A549 (cell line): ENCODE measurements around the gene PDZD2. TPM values are rescaled to one million over a fixed set of nuclear protein-coding genes. Genes with fewer than 3 reads are reported as not detected.
A peak's percentile ranks its signal among the peaks of the same experiment; 100 is the strongest.
"Not testable (repeated sequence)": the region's sequence is repeated elsewhere in the genome, so short reads cannot be mapped to it uniquely, and the experiment has no call there.

Source experiments
- ATAC-seq, 2 experiments: fragments of 200-7000 bp in 1 of 2; fragments of >200 bp in 1 of 2; cut with Nextera tagmentation in 1 of 2; cut with Tn5 transposase in 1 of 2; 3 replicates each; pipeline versions ENCODE4 v1.8.0 to v1.9.1; 2018 to 2020; ENCODE audit warnings: mild to moderate bottlenecking in 1 of 2, moderate library complexity in 1 of 2
- CTCF ChIA-PET: fragments of 300-600 bp; sonication (Branson Sonifier 250); formaldehyde crosslinking; extraction: SDS; loops from one replicate; lab custom pipeline; 2021; ENCODE audit warnings: antibody characterized with exemption, inconsistent platforms; lab: Yijun Ruan, JAX
- POLR2A ChIA-PET: fragments of 350-600 bp; formaldehyde crosslinking; extraction: SDS; loops from one replicate; lab custom pipeline; 2021; ENCODE audit warnings: antibody characterized with exemption, inconsistent platforms; lab: Yijun Ruan, JAX
- DNase-seq, 2 experiments: peaks; one replicate each; pipeline versions ENCODE4 v3.0.0 to v3.0.0-alpha.2; 2011 to 2016; ENCODE audit warnings: low read depth in 1 of 2, low spot score in 1 of 2
- FAIRE-seq: peaks from 2 replicates; lab custom pipeline; 2011; peaks lifted over from hg19 to GRCh38; lab: Jason Lieb, UNC
- H3K27ac ChIP-seq, 2 experiments: fragments of >200 bp; sonication (Bioruptor Twin); formaldehyde crosslinking; 3 replicates each; pipeline ENCODE4 v1.5.1; 2016 to 2017
- H3K4me1 ChIP-seq: fragments of >200 bp; sonication (Bioruptor Twin); formaldehyde crosslinking; 3 replicates; pipeline ENCODE4 v1.6.1; 2016
- H3K4me2 ChIP-seq: fragments of >200 bp; sonication (Bioruptor Twin); formaldehyde crosslinking; 3 replicates; pipeline ENCODE4 v1.6.1; 2016
- H3K4me3 ChIP-seq: fragments of >200 bp; sonication (Bioruptor Twin); formaldehyde crosslinking; 3 replicates; pipeline ENCODE4 v1.5.1; 2016
- H3K9me3 ChIP-seq: fragments of >200 bp; sonication (Bioruptor Twin); formaldehyde crosslinking; 3 replicates; pipeline ENCODE4 v1.6.1; 2016
- BHLHE40 ChIP-seq: IDR thresholded peaks from 2 replicates; pipeline ENCODE4 v1.6.1; 2012; ENCODE audit warnings: low read depth, low read length, inconsistent platforms
- CBX2 ChIP-seq: fragments of 200-600 bp; sonication (generic); IDR thresholded peaks from 2 replicates; pipeline ENCODE4 v1.6.1; 2016; ENCODE audit warnings: low read depth, mild to moderate bottlenecking, borderline replicate concordance
- CEBPB ChIP-seq, 2 experiments: fragments of >200 bp in 1 of 2; sonication (Bioruptor Twin) in 1 of 2; formaldehyde crosslinking in 1 of 2; IDR thresholded peaks; 2 replicates each; pipeline ENCODE4 v1.6.1; 2012 to 2016
- CHD4 ChIP-seq: fragments of 200-600 bp; sonication (generic); IDR thresholded peaks from 2 replicates; pipeline ENCODE4 v1.6.1; 2016; ENCODE audit warnings: antibody characterized with exemption, mild to moderate bottlenecking, borderline replicate concordance
- EP300 ChIP-seq, 2 experiments: fragments of >200 bp; sonication (Bioruptor Twin); formaldehyde crosslinking; IDR thresholded peaks; 2 replicates in 1 of 2; 3 replicates in 1 of 2; pipeline ENCODE4 v1.6.1; 2016 to 2017
- ESRRA ChIP-seq: fragments of 150-350 bp; IDR thresholded peaks from 2 replicates; pipeline ENCODE4 v1.6.1; 2014; ENCODE audit warnings: mild to moderate bottlenecking, low read length, borderline replicate concordance
- FOXS1 ChIP-seq: fragments of 250-450 bp; sonication (Bioruptor Pico); IDR thresholded peaks from 2 replicates; pipeline ENCODE4 v1.5.0; 2020; ENCODE audit warnings: mild to moderate bottlenecking, moderate library complexity
- HOXB5 ChIP-seq: fragments of 250-450 bp; sonication (Bioruptor Pico); IDR thresholded peaks from 2 replicates; pipeline ENCODE4 v1.5.0; 2020; ENCODE audit warnings: mild to moderate bottlenecking, moderate library complexity
- KDM1A ChIP-seq: fragments of 200-600 bp; sonication (generic); IDR thresholded peaks from 2 replicates; pipeline ENCODE4 v1.6.1; 2016; ENCODE audit warnings: low read depth, mild to moderate bottlenecking
- NPAS2 ChIP-seq: fragments of 250-450 bp; sonication (Bioruptor Pico); IDR thresholded peaks from 2 replicates; pipeline ENCODE4 v1.8.0; 2022; ENCODE audit warnings: mild to moderate bottlenecking, moderate library complexity, borderline replicate concordance
- POLR2A ChIP-seq: IDR thresholded peaks from 2 replicates; pipeline ENCODE4 v1.6.1; 2012; ENCODE audit warnings: mild to moderate bottlenecking, low read length
- POLR2AphosphoS2 ChIP-seq: conservative IDR thresholded peaks from 2 replicates; pipeline ENCODE4 v1.6.1; 2012; ENCODE audit warnings: low read length, improper control_type of control experiment, inconsistent platforms
- RARB ChIP-seq: fragments of 250-450 bp; sonication (Bioruptor Pico); IDR thresholded peaks from 2 replicates; pipeline ENCODE4 v1.8.0; 2021; ENCODE audit warnings: mild to moderate bottlenecking, moderate library complexity
- TFCP2L1 ChIP-seq: fragments of 250-450 bp; sonication (Bioruptor Pico); IDR thresholded peaks from 2 replicates; pipeline ENCODE4 v1.5.0; 2021; ENCODE audit warnings: mild to moderate bottlenecking
- ZC3H11A ChIP-seq: fragments of 450-650 bp; IDR thresholded peaks from 2 replicates; pipeline ENCODE4 v1.6.1; 2014; ENCODE audit warnings: antibody characterized with exemption, mild to moderate bottlenecking
- ZFP36 ChIP-seq: fragments of 450-650 bp; IDR thresholded peaks from 2 replicates; pipeline ENCODE4 v1.6.1; 2014; ENCODE audit warnings: borderline replicate concordance; ENCODE audit not compliant: partially characterized antibody
- ZSCAN20 ChIP-seq: fragments of 250-450 bp; sonication (Bioruptor Pico); IDR thresholded peaks from 2 replicates; pipeline ENCODE4 v1.8.0; 2022; ENCODE audit warnings: mild to moderate bottlenecking, moderate library complexity
- WGBS: methylation state at CpG from one replicate; pipeline ENCODE4 v1.1.6; 2017; ENCODE audit errors: missing lambda C conversion rate; 5-methylcytosine and 5-hydroxymethylcytosine counted together
- polyA plus RNA-seq, 4 experiments: library from polyadenylated mRNA; depleted of rRNA in 3 of 4; stranded (reverse); fragments of >200 nt; fragmentation: RNase III in 1 of 4; extraction: RNeasy Plus Mini Kit Qiagen cat#74134 plus additional on column Dnase treatment in 1 of 4; gene quantifications; 2 replicates in 3 of 4; 3 replicates in 1 of 4; pipeline ENCODE4 v1.2.3, GENCODE V29; 2011 to 2017
- TF ChIP-seq, protein P1 (sequence below): fragments of >200 bp; sonication (Bioruptor Twin); formaldehyde crosslinking; IDR thresholded peaks from 2 replicates; pipeline ENCODE4 v1.6.1; 2016
- TF ChIP-seq, protein P2 (sequence below): fragments of 150-350 bp; IDR thresholded peaks from 2 replicates; pipeline ENCODE4 v1.6.1; 2014; ENCODE audit warnings: low read depth, mild to moderate bottlenecking, low read length
- TF ChIP-seq, protein P3 (sequence below): fragments of 250-450 bp; sonication (Bioruptor Pico); IDR thresholded peaks from 2 replicates; pipeline ENCODE4 v1.5.0; 2021; ENCODE audit warnings: mild to moderate bottlenecking, moderate library complexity, borderline replicate concordance
- TF ChIP-seq, protein P4 (sequence below): fragments of 450-650 bp; IDR thresholded peaks from 2 replicates; pipeline ENCODE4 v1.6.1; 2014; ENCODE audit warnings: antibody characterized with exemption
- TF ChIP-seq, protein P5 (sequence below): fragments of >200 bp; sonication (Bioruptor Twin); formaldehyde crosslinking; IDR thresholded peaks from 3 replicates; pipeline ENCODE4 v1.6.1; 2016
- TF ChIP-seq, protein P6 (sequence below): IDR thresholded peaks from 2 replicates; pipeline ENCODE4 v1.6.1; 2012

PDZD2 gene
- polyA plus RNA-seq, 2 of the 4 experiments (the other 2 are of a cell fraction): 0.06 to 0.09 TPM

DNA sequence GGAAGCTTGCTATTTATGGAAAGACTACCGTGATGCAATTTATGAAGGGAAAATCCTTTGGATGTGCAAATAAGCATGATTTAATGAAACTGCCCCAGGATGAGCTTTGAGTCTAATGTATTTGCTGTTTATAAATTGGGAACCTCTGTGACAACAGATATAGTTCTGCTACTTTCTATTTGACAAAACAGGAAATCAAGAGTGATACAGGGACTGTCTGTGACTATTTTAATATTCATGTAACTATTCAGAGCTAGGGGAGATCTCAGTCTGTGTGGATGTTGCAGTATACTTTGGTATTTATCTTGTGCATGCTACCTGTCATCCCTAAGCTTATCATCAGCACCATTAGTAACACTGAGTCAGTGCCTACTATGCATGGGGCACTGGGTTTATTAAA lies 132.1 kb downstream of the PDZD2 start:
- no peak overlapping the region for H3K27ac ChIP-seq
- 0 out of 3 replicates have a peak, but pooled peaks cover 2% of the 10 kb centered on the region for H3K9me3 ChIP-seq
- CTCF ChIA-PET: interaction anchor here (0.9 kb wide), 1 partner anchor 8 kb away, joined by 3 read pairs; no protein-coding TSS in a partner anchor
- POLR2A ChIA-PET: no interaction called here
- 11% methylated on average over 1 of the region's 1 CpG for WGBS
- no peak overlapping the region for H3K4me2 ChIP-seq
- DNase-seq: no peak
- FAIRE-seq: no peak
- H3K4me3 ChIP-seq: no peak overlapping the region
- no peaks in the 10 kb centered on the region for H3K4me1 ChIP-seq
- TF ChIP-seq RARB (CRISPR knock-in tag) (no peak), POLR2A (no peak), EP300 (IDR thresholded peaks at IDR 0.05) (no peak), CEBPB (IDR thresholded peaks at IDR 0.05) (no peak), NPAS2 (no peak), ZFP36 (no peak)
- TF ChIP-seq, all 56 proteins: peak for 0
- no peak for ATAC-seq

DNA sequence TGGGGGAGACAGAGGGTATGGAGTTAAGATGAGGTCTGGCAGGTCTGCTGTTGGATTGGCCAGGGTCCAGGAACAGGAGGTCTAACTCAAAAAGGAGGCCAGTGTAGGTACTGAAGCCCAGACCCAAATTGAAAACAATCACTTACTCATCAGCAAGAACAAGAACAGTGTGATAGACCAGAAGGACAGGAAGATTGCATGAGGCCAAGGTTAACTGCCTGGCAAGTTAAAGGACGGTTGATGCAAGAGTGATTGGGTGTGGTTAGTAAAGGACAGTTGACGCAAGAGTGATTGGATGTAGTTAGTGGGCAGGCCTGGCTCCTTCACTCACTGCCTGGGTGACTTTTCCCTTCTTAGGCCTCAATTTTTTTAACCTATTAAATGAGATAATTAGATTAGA lies 132.6 kb downstream of the PDZD2 start:
- 76% methylated on average over 2 of the region's 2 CpGs for WGBS
- no peak for TF ChIP-seq CEBPB (IDR thresholded peaks at IDR 0.05)
- TF ChIP-seq, protein P1, sequence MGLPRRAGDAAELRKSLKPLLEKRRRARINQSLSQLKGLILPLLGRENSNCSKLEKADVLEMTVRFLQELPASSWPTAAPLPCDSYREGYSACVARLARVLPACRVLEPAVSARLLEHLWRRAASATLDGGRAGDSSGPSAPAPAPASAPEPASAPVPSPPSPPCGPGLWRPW: no peak
- TF ChIP-seq, protein P2, sequence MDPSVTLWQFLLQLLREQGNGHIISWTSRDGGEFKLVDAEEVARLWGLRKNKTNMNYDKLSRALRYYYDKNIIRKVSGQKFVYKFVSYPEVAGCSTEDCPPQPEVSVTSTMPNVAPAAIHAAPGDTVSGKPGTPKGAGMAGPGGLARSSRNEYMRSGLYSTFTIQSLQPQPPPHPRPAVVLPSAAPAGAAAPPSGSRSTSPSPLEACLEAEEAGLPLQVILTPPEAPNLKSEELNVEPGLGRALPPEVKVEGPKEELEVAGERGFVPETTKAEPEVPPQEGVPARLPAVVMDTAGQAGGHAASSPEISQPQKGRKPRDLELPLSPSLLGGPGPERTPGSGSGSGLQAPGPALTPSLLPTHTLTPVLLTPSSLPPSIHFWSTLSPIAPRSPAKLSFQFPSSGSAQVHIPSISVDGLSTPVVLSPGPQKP: no peak
- TF ChIP-seq CHD4: no peak
- no peak for TF ChIP-seq POLR2AphosphoS2
- TF ChIP-seq BHLHE40: no peak
- no peak for TF ChIP-seq HOXB5 (CRISPR knock-in tag)
- no peak for TF ChIP-seq ESRRA
- TF ChIP-seq ZC3H11A: no peak
- TF ChIP-seq FOXS1: no peak
- TF ChIP-seq TFCP2L1 (CRISPR knock-in tag): no peak
- ChIA-PET POLR2A (no interaction called here), CTCF (interaction anchor here (0.9 kb wide), 1 partner anchor 9 kb away, joined by 3 read pairs; no protein-coding TSS in a partner anchor)
- DNase-seq (no peak), FAIRE-seq (no peak), ATAC-seq (no peak)
- no peaks in the 10 kb centered on the region for H3K4me1 ChIP-seq
- H3K4me2 ChIP-seq: no peak overlapping the region
- H3K9me3 ChIP-seq: peaks cover 4% of the 10 kb centered on the region; the same call in 1 of the 3 replicates
- no peak overlapping the region for H3K27ac ChIP-seq
- no peak overlapping the region for H3K4me3 ChIP-seq

DNA sequence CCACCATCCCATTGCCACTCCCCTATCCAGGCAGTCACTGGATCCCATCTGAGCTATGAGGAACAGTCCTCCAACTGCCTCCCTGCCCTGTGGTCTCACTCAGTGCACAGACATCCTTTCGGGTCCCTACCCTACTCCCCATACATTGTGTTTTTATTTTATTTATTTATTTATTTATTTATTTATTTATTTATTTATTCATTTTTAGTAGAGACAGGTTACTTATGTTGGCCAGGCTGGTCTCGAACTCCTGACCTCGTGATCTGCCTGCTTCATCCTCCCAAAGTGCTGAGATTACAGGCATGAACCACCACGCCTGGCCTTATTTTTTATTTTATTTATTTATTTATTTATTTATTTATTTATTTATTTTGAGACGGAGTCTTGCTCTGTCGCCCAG lies 137.4 kb downstream of the PDZD2 start:
- POLR2A ChIA-PET, FAIRE-seq, DNase-seq: not testable (repeated sequence)

DNA sequence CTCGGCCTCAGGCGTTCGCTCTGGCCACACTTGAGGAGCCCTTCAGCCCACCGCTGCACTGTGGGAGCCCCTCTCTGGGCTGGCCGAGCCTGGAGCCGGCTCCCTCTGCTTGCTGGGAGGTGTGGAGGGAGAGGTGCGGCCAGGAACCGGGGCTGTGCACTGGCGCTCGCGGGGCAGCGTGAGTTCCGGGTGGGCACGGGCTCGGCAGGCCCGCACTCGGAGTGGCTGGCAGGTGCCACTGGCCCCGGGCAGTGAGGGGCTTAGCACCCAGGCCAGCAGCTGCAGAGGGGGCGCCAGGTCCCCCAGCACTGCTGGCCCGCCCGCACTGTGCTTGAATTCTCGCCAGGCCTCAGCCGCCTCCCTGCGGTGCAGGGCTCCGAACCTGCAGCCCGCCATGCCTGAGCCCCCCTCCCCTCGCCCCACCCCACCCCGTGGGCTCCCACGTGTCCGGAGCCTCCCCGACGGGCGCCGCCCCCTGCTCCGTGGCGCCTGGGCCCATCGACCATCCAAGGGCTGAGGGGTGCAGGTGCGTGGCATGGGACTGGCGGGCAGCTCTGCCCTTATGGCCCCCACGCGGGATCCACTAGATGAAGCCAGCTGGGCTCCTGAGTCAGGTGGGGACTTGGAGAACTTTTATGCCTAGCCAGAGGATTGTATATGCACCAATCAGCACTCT lies 138.2 kb downstream of the PDZD2 start:
- CTCF ChIA-PET: interaction anchor here (0.6 kb wide), 1 partner anchor 330 kb away, joined by 4 read pairs; no protein-coding TSS in a partner anchor
- H3K4me2 ChIP-seq: no peak overlapping the region
- no peak overlapping the region for H3K4me3 ChIP-seq
- no peak for DNase-seq
- POLR2A ChIA-PET: no interaction called here
- peaks cover 6% of the 10 kb centered on the region; the same call in 1 of the 3 replicates for H3K9me3 ChIP-seq
- no peaks in the 10 kb centered on the region for H3K4me1 ChIP-seq
- no peak for ATAC-seq
- FAIRE-seq: no peak
- H3K27ac ChIP-seq: no peak overlapping the region
- WGBS: 44% methylated on average over 14 of the region's 41 CpGs
- TF ChIP-seq TFCP2L1 (CRISPR knock-in tag) (no peak), CBX2 (no peak), ZSCAN20 (no peak), HOXB5 (CRISPR knock-in tag) (no peak), NPAS2 (no peak), KDM1A (no peak)
- TF ChIP-seq, protein P3, sequence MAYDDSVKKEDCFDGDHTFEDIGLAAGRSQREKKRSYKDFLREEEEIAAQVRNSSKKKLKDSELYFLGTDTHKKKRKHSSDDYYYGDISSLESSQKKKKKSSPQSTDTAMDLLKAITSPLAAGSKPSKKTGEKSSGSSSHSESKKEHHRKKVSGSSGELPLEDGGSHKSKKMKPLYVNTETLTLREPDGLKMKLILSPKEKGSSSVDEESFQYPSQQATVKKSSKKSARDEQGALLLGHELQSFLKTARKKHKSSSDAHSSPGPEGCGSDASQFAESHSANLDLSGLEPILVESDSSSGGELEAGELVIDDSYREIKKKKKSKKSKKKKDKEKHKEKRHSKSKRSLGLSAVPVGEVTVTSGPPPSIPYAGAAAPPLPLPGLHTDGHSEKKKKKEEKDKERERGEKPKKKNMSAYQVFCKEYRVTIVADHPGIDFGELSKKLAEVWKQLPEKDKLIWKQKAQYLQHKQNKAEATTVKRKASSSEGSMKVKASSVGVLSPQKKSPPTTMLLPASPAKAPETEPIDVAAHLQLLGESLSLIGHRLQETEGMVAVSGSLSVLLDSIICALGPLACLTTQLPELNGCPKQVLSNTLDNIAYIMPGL: no peak
- TF ChIP-seq, protein P4, sequence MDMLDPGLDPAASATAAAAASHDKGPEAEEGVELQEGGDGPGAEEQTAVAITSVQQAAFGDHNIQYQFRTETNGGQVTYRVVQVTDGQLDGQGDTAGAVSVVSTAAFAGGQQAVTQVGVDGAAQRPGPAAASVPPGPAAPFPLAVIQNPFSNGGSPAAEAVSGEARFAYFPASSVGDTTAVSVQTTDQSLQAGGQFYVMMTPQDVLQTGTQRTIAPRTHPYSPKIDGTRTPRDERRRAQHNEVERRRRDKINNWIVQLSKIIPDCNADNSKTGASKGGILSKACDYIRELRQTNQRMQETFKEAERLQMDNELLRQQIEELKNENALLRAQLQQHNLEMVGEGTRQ: no peak
- TF ChIP-seq, protein P5, sequence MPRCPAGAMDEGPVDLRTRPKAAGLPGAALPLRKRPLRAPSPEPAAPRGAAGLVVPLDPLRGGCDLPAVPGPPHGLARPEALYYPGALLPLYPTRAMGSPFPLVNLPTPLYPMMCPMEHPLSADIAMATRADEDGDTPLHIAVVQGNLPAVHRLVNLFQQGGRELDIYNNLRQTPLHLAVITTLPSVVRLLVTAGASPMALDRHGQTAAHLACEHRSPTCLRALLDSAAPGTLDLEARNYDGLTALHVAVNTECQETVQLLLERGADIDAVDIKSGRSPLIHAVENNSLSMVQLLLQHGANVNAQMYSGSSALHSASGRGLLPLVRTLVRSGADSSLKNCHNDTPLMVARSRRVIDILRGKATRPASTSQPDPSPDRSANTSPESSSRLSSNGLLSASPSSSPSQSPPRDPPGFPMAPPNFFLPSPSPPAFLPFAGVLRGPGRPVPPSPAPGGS: no peak
- TF ChIP-seq, protein P6, sequence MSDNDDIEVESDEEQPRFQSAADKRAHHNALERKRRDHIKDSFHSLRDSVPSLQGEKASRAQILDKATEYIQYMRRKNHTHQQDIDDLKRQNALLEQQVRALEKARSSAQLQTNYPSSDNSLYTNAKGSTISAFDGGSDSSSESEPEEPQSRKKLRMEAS: no peak
- TF ChIP-seq, protein P2: no peak

More for the DNA sequence above, 137.4 kb downstream of the PDZD2 start:
- peak; percentile 51 for TF ChIP-seq ZC3H11A
- not testable (repeated sequence) for H3K9me3 ChIP-seq, H3K4me2 ChIP-seq, H3K4me3 ChIP-seq, H3K4me1 ChIP-seq, H3K27ac ChIP-seq, ATAC-seq
- CTCF ChIA-PET: interaction anchor here (0.7 to 1.1 kb wide), 2 partner anchors 131 to 348 kb away, joined by 3 read pairs; no protein-coding TSS in a partner anchor
- 41% methylated on average over 6 of the region's 6 CpGs for WGBS
